Measurements from ENCODE around the gene OR2C3. TPM values are rescaled to one million over a fixed set of nuclear protein-coding genes. Genes with fewer than 3 reads are reported as not detected.

The OR2C3 gene
- total RNA-seq = not detected

DNA sequence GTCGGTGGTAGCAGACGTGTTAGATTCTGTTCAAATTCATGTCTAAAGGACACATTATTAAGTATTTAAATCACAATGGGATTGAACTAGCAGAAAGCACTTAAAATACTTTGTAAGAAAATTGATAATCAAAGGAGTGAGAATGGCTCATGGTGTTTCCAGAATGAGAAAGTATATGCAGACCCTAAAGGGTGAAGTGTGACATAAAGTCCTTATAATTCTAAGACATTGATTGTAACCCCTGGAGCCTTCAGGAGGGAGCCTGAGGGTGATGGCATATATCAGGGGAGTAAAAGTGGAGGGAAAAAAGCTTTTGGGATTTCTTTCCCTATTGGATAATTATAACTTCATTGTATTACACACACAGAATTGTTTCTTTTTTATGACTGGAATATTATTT is at the start of gene OR2C3:
TSS of gene OR2C3 (minus strand) at position 101 of the 400 bp plus-strand sequence. CDS start 3,929 bp downstream, outside the sequence.

DNA sequence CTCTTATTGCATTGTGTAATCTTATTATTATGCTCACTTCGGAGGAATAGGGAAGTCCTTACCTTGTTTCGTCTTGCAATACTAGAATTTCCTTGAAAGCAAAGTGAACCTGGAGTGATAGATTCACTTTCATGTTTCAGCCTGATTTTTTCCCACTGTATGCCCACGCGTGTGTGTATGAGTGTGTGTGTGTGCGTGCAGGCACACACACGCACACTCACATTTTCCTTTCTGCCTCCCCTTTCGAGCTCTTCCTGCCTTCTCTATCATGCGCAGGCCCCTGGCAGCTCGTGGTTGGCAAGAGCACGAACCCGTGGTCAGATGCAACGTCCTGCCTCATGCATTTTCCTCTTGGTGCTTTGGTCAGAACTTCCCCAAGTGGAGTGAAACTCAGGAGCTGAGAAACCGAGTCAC is 12.5 kb upstream of the OR2C3 start, which contains the start of gene GCSAML:
TSS of gene GCSAML (plus strand) at position 366 of the 414 bp plus-strand sequence. CDS start 58 bp downstream, outside the sequence.

Other genes with a start within 250 kb of the OR2C3 start
- gene ZNF496, start 204.6 kb downstream of the OR2C3 start, total RNA-seq = 61.6 TPM
- 4.0 TPM for gene NLRP3, start 120.3 kb downstream of the OR2C3 start, total RNA-seq
- gene OR2B11, start 78.3 kb downstream of the OR2C3 start, total RNA-seq = not detected
- gene GCSAML, start 12.7 kb upstream of the OR2C3 start, total RNA-seq = 0.41 TPM
- gene OR2G2, start 51.9 kb upstream of the OR2C3 start, total RNA-seq = not detected
- gene OR2G3, start 69.1 kb upstream of the OR2C3 start, total RNA-seq = not detected
- gene OR13G1, start 143.3 kb upstream of the OR2C3 start, total RNA-seq = not detected
- gene OR6F1, start 180.2 kb upstream of the OR2C3 start, total RNA-seq = not detected
- gene OR14K1, start 202.2 kb upstream of the OR2C3 start, total RNA-seq = not detected
- not detected for gene OR14A2, start 211.7 kb upstream of the OR2C3 start, total RNA-seq
- not detected for gene OR1C1, start 224.1 kb upstream of the OR2C3 start, total RNA-seq

All from metanephros (tissue), 1 donor.